Amniotic epithelial cell (primary cell): ENCODE measurements around the gene HMX1.

ENCODE experiments used
- DNase-seq: peaks from one replicate; pipeline ENCODE4 v3.0.0-alpha.2; 2010; ENCODE audit warnings: low read depth

The HMX1 gene

DNA sequence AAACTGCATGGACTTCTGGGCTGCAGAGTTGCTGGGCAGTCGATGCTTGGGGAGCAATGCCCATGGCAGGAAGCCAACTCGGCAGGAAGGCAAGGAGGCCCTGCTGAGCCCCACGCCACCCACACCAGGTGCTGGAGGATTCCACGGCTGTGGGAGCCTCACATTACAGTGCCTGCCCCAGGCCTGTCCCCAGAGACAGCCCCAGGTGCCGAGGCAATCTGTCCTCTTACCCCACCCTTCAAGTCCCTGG lies 53.9 kb downstream of the HMX1 start:
- no peak for DNase-seq

DNA sequence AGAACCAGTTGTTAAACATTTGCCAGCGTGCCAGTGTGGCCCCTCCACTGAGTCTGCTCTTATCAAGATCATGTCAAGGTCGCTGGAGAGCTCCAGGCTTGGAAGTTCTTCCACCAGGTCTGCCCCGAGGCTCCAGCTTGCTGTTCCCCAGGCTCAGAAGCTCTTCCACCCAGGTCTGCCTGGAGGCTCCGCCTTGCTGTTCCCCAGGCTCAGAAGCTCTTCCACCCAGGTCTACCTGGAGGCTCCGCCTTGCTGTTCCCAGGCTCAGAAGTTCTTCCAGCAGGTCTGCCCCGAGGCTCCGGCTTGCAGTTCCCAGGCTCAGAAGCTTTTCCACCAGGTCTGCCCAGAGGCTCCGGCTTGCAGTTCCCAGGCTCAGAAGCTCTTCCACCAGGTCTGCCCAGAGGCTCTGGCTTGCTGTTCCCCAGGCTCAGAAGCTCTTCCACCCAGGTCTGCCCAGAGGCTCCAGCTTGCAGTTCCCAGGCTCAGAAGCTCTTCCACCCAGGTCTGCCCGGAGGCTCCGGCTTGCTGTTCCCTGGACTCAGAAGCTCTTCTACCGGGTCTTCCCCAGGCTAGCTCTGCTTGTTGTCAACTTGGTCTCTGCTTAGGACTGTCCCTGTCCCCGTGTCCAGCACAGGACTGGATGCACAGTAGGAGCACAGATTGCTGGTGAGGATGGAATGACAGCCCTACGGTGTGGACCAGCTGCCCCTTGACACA lies 54.4 kb downstream of the HMX1 start:
- DNase-seq = no peak
